Central memory CD4-positive, alpha-beta T cell (primary cell): ENCODE measurements around the gene UGDH.
"Not testable (repeated sequence)": the region's sequence is repeated elsewhere in the genome, so short reads cannot be mapped to it uniquely, and the experiment has no call there.

ENCODE experiments used
- DNase-seq: peaks from one replicate; pipeline ENCODE4 v3.0.0; 2022
- total RNA-seq, 3 experiments: gene quantifications; one replicate each; lab custom pipeline; 2026; lab: John Stamatoyannopoulos, UW

Gene UGDH
- total RNA-seq = 8.5 to 39.2 (median 20.7) reads per million in 3 experiments

DNA sequence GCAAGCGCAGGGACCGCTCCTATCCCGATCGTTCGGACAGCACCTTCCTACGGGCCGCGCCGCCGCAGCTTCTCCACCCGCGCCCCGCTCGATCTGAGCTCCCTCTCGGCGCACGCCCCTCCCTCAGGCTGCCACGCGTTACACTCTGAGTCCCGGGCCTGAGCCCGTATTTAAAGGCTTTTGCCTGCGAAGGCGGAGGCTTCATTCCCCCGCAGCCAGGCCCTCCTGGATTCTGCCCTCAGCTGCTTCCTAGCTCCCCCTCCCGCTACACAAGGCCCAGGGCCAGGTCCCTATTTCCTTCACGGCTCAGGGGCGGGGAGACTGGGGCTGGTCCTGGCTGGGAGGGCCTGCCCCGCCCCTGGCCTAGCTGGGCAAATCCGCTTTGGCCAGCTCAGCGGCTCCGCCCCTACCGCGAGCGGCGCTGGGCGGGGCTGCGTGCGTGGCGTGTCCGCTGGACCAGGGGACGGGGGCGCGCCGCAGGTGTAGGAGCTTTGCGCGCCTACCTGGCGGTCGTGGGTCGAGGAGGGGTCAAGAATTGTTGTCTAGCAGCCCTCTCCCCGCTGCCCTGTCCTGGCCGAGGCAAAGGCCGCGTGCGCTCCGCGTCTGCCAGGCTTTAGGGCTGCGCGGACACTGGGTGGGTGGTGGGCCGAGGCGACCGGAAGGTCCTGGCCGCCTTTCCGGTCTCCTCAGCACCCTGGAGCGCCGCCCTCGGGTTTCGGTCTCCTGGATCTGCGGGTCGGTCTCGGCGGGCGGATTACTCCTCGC, at the start of gene UGDH:
UGDH (minus strand) TSS at position 144 of the 765 bp plus-strand sequence. CDS start 5,927 bp downstream, outside the sequence.
- peak; percentile 87 for DNase-seq

DNA sequence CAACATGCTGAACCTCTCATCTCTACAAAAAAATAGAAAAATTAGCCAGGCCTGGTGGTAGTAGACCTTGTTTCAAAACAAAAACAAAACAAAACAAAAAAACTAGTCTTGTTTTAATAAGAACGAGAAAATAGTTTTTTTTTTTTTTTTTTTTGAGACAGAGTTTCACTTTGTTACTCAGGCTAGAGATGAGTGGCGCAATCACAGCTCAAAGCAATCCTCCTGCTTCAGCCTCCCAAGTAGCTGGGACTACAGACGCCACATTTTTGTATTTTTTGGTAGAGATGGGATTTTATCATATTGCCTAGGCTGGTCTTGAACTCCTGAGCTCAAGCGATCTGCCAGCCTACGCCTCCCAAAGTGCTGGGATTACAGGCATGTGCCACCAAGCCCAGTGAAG, 47.7 kb upstream of the UGDH start:
- no peak for DNase-seq

DNA sequence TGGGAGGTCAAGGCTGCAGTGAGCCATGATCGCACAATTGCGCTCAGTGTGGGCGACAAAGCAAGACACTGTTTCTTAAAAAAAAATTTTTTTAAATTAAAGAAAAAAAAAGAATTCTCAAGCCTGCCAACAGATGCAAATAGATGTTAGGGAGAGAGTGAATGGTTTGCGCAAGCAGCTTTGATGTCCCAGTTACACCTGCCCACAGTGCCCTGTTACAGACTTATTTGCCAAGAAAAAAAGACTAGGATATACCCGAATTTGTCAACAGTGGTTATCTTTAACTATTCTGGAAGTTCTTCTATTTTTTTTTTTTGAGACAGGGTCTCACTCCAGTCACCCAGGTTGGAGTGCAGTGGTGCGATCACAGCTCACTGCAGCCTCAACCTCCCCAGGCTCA, 44.3 kb upstream of the UGDH start:
- no peak for DNase-seq

DNA sequence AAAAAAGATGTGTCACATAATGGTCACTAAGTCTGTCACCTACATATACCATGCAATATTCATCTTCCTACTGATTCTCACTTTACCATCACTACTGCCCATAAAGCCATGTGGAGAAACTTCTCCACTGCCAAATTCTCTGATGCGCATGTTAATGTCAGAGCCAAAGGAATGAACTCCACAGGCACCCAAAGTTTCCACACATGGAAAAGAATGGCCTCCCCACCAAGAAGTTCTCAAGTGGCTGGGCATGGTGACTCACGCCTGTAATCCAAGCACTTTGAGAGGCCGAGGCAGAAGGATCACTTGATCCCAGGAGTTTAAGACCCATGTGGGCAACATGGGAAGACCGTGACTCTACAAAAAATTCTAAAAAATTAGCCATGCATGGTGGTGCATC, 43.8 kb upstream of the UGDH start:
- DNase-seq = no peak

DNA sequence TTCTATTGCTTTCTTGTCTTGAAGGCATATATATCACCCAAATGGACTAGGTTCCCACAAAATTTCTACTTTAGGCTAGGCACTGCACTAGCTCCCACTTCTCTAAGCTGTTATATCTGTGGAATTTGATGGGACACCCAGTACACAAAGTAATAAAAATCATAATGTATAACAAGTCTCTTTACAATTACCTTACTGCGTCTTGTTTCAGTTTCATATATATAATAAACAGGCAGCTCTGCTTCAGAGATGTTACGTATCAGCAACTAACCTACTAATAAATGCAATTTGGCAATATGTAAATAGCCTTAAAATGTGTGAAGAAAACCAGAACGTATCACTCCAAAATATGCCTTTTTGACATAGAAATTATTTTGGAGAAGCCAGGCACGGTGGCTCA, 42.0 kb upstream of the UGDH start:
- DNase-seq = no peak

DNA sequence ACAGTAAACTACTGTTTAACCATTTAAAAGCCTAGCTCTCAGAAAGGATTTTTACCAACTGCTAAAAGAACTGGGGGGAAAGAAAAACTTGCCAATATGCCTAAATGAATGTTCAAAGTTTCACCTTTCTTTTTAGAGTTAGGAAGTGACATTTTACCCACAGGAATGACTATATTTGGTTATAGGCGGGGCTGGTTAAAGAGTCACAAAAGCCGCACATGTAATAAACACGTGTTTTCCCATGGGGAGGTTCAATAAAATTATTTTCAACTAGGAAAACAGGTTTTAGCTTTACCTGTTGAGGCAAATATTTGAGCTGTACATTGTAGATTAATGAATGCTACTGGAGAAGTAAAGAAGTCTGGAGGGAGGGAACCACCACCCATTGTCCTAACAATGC, 41.6 kb upstream of the UGDH start:
- DNase-seq = peak; percentile 3

DNA sequence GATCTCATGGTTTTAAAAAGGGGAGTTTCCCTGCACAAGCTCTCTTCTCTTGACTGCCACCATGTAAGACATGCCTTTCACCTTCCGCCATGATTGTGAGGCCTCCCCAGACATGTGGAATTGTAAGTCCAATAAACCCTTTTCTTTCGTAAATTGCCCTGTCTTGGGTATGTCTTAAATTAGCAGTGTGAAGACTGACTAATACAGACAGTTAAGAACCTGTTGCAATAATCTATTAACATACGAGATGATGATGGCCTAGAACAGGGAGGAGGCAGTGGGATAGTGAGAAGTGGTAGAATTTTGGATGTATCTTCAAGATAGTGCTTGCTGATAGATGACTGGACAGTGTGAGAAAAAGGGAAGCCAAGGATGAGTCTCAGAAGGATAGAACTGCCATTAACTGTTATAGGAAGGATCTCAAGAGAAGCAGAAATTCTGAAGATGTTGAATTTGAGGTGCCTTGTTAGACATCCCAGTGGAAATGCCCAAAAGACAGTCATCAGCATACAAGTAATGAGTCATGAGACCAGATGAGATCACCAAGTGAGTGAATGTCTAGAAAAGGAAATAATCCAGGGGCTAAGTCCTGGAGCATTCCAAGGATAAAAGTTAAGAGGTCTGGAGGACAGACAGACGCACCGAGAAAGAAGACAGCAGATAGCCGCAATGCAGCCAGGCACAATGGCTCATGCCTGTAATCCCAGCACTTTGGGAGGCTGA, 38.8 kb upstream of the UGDH start:
- no peak for DNase-seq

DNA sequence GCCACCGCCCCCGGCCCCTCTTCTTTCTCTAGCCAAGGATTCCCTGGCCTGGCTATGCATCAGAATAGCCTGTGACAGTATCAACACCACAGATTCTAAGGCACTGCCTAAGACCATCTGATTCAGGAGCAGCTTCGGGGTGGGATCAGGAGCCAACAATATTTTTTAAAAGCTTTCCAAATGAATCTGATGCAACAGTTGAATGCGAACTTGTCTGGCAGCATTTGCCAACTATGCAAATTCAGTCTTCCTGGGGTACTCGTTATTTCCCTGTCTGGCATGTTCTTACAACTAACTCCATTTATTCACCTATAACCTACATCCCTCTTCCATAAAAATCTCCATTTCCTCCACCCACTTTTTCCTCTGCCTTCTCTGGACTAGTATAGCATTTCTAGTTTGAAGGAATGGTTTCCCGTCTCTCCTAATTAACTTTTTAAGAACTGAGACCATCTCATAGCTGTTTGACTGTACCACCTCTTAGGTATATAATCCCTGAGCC, 36.2 kb upstream of the UGDH start:
- DNase-seq = no peak

DNA sequence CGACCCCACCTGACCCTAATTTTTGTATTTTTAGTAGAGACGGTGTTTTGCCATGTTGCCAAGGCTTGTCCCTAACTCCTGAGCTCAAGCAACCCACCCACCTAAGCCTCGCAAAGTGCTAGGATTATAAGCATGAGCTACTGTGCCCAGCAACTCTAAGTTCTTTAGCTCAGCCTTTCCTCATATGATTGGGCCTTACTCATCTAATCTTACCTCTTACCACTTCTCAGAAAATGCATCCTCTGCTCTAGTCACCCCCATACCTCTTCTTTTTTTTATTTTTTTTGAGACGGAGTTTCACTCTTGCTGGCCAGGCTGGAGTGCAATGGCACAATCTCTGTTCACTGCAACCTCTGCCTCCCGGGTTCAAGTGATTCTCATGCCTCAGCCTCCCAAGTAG, 35.6 kb upstream of the UGDH start:
- no peak for DNase-seq

DNA sequence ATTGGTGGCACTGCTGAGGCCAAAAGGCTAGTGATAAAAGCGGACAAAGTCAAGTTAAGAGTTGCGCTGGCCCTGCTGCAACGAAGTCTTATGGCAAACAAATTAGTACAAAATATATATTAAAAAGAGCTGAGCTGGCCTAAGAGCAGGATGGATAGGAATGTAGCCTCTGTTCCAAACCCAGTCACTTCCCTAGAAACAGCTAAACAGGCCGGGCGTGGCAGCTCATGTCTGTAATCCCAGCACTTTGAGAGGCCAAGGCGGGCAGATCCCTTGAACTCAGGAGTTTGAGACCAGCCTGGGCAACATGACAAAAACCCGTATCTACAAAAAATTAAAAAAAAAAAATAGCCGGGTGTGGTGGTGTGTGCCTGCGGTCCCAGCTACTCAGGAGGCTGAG, 32.4 kb upstream of the UGDH start:
- no peak for DNase-seq

DNA sequence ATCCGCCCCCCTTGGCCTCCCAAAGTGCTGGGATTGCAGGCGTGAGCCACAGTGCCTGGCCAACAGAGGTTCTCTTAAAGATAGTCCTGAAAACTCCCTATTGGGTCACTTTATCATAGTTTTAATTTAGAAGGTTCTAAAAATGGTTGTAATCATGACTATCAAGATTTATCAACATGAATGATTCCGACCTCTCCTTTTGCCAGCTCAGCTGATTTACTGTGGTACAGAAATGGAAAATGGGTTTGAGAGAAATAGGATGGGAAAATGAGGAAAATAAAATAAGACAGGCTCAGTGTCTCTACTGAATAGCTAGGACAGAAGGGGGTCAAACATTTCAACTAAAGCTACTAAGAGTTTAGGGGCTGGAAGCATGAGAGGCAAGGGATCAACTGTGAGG, 28.2 kb upstream of the UGDH start:
- DNase-seq = no peak

DNA sequence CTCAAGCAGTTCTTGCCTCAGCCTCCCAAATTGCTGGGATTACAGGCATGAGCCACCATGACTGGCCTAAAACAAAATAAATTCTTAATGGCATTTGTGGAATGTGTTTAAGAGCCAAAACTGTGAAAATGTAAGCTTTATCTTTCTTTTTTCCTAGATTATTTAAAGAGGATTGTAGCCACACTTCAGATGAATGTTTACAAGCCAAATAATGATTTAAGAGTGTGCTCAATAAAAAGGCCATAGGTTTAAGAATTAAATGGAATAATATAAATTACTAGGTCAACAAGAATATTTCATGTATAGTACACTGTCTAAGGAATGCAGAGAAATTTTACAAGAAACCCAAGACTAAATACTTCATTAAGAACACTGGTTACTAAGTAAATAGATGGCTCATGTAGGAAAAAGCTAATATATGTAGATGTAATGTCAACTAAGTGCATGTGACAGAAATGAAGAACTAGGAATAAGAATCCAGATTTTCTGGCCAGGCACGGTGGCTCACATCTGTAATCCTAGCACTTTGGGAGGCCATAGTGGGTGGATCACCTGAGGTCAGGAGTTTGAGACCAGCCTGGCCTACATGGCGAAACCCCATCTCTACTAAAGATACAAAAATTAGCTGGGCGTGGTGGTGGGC, 21.3 kb upstream of the UGDH start:
- DNase-seq = no peak

DNA sequence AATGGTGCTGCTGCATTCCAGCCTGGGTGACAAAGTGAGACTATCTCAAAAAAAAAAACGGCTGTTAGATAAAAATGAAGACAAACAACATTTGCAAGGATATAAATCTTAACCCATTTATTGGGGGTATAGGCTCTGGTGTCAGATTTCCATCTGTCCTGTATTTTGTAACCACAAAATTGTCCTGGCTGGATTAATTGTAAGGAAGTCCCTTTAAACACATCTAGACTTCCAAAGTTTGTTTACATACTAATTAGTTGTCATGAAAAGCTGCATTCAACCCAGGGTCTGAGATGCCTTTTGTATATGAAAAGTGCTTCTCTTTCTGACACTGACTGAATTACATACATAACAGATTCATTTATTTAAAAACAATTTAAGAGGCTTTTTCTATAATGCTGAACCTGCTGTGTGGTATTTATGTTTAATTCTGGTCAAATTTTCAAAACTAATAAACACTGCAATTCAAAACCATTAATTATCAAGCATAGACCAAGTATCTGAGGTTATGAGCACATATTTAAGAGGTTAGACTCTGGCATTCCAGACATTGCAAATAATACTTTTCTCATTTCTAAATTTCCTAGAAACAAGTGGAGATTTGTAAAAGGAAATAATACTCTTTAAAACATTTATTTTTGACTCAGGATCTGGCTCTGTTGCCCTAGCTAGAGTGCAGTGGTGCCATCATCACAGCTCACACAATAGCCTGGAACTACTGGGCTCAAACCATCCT, 17.5 kb upstream of the UGDH start:
- DNase-seq = no peak

DNA sequence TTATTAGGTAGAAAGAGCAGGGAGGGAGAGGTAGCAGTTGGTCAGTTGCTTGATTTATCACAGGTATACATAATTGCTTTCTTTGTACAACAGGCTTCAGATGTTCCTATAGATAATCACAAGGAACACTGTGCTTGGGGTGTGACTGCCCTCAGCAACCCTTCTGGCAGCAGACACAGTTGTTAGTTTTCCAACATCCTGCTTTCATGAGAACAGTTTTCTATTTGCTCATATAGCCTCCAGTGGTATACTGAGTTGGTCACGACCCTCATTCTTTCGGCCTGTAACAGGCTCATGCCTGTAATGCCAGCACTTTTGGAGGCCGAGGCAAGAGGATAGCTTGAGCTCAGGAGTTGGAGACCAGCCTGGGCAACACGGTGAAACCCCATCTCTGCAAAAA, 16.8 kb upstream of the UGDH start:
- not testable (repeated sequence) for DNase-seq

DNA sequence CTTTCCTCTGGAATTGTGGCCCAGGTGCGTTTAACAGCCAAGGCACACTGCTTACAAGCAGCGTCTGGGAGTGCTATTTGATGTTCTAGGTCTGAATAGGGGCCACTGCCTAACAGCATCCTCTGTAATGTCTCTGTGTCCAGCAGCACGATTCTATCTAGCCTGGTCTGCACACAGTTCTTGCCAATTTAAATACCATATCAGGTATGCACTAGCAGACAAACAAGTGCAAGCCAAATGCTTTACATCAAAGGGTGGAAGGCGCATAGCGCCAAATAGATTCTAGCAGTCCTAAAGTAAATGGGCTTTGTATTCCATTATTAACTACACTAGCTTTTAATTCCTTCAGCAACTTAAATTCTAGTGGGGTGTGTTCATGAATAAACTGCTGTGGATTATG, 15.8 kb upstream of the UGDH start:
- DNase-seq = no peak

DNA sequence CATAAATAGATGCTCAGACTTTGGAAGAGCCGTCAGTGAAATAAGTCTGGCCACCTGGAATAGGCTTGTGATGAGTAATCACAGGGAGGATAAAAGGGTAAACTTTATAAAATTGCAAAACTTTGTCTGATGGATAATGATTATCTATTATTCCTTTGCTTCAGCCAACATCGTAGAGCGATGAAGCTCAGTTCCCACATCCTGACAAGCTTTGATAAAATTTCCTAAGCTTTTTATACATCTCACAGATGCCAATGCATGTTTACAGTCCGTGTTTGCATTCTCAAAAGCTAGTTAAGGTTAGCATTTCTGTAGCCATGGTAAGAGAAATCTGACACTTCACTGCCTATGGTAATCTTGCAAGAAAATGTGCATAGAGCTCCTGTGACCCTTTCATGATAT, 15.4 kb upstream of the UGDH start:
- no peak for DNase-seq

DNA sequence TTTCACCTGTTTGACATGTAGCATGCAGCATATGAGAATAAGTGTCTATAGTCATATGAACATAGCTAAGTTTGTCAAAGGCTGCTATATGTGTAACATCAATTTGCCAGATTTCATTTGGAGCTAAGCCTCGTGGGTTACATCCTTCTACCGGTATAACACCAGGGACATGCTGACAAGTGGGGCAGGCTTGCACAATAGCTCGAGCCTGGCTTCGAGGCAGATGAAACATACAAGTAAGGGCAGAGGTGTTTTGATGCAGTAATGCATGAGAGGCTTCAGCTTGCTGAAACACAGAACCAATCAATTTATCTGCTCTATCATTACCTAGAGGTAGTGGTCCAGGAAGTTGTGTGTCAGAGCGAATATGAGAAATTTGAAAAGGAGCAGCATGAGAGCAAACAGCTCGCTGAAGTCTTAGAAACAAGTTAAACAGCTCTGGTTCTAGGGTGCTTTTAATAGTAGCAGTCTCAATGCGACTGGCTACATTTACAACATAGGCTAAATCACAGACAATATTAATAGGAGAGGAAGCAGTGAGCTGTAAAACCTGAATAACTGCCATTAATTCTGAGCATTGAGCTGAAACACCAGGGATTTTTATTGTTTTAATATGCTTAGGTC, 14.9 kb upstream of the UGDH start:
- no peak for DNase-seq

DNA sequence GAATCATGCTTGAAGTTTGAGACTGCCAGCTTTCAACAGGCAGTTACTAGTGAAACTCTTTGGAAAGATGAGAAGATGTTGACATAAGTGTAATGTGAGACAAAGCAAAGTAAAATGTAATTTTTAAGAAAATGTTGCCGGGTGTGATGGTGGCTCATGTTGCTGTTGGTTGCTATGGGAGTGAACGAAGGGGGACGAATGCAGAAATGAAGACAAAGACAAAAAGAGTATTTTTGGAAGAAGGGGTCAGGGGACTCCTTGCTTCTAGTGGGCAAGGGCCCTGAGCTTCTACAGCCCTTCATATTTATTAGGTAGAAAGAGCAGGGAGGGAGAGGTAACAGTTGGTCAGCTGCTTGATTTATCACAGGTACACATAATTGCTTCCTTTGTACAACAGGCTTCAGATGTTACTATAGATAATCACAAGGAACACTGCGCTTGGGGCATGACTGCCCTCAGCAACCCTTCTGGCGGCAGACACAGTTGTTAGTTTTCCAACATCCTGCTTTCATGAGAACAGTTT, 11.9 kb upstream of the UGDH start:
- no peak for DNase-seq

DNA sequence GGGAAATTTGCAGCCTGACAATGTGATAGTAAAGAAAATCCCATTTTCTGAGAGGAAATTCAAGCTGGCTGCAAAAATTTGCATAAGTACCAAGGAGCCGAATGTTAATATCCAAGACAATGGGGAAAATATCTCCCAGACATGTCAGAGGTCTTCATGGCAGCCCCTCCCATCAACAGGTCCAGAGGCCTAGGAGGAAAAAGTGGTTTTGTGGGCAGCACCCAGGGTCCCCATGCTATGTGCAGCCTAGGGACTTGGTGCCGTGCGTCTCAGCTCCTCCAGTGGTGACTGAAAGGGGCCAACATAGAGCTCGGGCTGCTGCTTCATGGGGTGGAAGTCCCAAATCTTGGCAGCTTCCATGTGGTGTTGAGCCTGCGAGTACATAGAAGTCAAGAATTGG, 6.3 kb upstream of the UGDH start:
- no peak for DNase-seq

DNA sequence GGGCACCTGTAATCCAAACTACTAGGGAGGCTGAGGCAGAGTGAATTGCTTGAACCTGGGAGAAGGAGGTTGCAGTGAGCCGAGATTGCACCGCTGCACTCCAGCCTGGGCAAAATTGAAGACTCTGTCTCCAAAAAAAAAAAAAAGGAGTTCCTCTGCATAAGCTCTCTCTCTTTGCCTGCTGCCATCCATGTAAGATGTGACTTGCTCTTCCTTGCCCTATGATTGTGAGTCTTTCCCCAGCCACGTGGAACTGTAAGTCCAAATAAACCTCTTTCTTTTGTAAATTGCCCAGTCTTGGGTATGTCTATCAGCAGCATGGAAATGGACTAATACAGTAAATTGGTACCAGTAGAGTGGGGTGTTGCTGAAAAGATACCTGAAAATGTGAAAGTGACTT, 5.0 kb upstream of the UGDH start:
- DNase-seq = not testable (repeated sequence)

DNA sequence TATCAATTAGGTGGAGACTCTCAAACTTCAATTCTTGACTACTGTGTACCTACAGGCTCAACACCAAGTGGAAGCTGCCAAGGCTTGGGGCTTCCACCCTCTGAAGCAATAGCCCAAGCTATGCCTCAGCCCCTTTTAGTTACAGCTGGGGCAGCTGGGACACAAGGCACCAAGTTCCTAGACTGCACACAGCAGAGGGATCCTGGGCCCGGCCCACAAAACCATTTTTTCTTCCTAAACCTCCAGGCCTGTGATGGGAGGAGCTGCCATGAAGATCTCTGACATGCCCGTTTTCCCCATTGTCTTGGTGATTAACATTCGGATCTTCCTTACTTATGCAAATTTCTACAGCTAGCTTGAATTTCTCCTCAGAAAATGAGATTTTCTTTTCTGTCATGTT, 3.4 kb upstream of the UGDH start:
- DNase-seq = no peak

DNA sequence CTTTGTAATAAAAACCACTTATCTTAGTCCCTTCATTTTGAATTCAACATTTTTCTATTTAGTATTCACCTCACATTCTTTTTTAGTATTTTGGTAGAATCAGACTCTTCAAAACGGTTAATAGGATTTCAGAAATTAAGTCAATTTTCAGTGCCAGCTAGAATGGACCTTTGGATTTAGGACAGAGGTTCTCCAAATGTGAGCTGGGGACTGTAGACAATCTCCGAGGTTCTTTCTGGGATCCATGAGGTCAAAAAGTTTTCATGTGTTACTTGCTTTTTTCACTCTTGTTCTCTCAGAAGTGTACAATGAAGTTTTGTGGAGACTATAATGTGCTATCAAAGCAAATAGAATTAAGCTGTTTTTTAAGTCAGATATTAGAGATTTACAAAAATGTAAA, 2.3 kb upstream of the UGDH start:
- DNase-seq = no peak
